RKO (cell line): ENCODE measurements around the gene E2F4.
A peak's percentile ranks its signal among the peaks of the same experiment; 100 is the strongest.

Source experiments
- DNase-seq: peaks from one replicate; pipeline ENCODE4 v3.0.0-alpha.2; 2016; ENCODE audit warnings: low spot score

The E2F4 gene

DNA sequence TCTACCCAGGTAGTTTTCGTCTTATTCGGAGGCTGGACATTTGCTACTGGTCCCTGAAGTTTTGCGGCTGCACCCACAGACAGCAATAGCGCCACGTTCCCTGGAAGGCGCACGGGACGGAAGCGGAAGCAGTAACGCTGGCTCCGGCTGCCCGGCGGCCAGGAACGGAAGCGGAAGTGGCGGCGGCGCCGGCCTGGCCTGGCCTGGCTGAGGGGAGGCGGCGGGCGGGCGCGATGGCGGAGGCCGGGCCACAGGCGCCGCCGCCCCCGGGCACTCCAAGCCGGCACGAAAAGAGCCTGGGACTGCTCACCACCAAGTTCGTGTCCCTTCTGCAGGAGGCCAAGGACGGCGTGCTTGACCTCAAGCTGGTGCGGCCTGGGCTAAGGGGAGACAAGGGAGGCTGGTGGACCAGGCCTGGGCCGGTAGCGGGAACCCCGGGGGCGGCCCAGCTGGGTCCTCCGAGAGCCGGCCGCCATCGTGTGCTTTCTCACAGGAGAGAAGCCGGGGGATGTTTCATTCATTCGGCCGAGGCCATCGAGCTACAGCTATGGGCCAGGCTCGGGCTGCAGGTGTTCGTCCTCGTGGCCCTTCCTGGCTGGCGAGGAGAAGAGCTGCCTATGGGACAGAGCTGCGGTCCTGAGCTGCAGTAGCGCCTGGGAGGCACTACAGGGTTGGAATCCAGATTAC lies at the start of gene E2F4:
Gene E2F4 (plus strand): TSS at position 161 of the 687 bp plus-strand sequence. CDS start 73 bp downstream, at position 234.
- DNase-seq, result peak; percentile 94

DNA sequence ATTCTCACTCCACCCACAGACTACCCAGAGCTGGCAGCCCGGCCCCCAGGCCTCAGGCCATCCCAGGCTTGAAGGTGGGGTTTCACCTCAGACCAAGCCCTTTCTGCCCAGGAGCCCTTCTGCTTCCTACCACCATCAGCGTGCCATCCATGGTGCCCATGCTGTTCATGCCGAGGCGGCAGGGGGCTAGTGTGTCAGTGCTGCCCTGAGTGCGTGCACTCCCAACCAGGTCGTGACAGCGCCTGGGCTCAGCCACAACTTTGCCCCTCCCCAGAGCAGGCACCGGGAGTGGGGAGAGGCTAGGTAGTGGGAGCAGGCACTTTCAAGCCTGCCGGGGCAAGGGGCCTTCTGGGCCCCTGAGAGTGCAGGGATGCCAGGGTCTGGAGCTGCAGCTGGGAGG lies 49.6 kb upstream of the E2F4 start:
- DNase-seq, result no peak

GRCh38 chr16:67144943-67145342 lies 47.0 kb upstream of the E2F4 start:
- no peak for DNase-seq

GRCh38 chr16:67145746-67146145 lies 46.2 kb upstream of the E2F4 start:
- no peak for DNase-seq

DNA sequence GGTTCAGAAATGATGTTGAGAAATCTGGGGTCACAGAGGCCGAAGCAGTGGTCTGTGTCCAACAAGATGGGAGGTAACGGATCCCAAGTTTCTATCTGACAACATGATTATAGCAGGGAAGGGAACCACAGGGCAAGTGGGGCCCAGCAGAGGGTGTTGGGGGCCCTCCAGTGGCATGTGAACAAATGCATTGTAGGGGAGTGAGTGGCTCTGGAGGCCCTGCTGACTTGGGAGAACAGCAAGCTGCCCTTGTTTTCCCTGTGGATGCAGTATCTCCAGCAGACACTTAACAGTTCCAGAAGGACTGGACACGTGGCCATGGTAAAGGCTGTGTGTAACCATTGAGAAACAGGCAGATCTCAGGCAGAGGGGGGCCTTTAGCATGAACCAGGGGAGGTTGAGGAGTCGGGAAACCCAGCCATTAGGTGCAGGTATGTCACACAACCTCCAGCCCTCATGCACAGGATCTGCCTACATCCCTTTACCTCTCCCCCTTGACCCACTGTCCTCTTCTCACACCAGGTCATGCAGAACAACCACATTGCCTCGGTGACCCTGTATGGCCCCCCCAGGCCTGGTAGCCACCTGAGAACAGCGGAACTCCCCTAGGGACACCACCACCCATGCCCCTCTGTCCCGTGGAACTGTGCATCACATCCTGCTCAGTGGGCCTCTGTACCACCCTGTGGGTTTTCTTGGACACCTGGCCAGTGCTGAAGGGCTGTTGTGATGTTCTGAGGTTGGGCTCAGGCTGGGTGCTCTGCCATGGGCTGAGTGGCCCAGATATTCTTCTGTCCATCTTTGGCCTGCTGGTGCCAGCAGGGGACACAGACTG lies 45.2 kb upstream of the E2F4 start:
- DNase-seq, result no peak

- DNase-seq, result no peak
These were observed 44.4 kb upstream of the E2F4 start for GRCh38 chr16:67147437-67148140.

GRCh38 chr16:67148221-67148620 lies 43.7 kb upstream of the E2F4 start:
- no peak for DNase-seq

DNA sequence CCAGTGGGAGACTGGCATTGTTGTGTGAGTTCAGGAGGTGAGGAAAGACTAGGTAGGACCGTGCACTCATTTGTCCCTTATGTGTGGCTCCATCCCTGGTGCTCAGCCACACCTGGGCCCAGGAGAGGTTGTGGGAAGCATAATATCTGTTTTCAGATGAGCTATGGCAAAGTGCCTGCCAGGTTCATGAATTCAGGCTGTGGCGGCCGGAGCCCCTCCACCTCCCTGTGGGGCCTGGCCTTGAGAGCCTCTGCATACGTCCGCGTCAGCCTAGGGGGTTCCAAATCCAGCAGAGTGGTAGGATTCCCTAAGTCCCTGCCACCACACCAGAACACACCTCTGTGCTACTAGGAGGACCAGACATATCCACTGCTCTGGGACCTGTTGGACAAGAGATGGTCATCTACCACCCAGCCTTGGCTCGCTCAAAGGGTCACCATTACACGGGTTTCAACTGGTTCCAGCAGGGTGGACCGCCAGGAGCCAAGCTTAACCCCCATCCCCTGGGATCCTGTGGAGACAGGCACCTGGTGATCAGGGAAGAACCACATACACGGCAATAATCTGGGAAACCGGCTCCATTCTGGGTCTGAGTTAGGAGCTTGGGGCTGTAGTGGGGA lies 43.2 kb upstream of the E2F4 start:
- DNase-seq, result no peak

GRCh38 chr16:67149276-67150046 lies 42.5 kb upstream of the E2F4 start:
- no peak for DNase-seq

DNA sequence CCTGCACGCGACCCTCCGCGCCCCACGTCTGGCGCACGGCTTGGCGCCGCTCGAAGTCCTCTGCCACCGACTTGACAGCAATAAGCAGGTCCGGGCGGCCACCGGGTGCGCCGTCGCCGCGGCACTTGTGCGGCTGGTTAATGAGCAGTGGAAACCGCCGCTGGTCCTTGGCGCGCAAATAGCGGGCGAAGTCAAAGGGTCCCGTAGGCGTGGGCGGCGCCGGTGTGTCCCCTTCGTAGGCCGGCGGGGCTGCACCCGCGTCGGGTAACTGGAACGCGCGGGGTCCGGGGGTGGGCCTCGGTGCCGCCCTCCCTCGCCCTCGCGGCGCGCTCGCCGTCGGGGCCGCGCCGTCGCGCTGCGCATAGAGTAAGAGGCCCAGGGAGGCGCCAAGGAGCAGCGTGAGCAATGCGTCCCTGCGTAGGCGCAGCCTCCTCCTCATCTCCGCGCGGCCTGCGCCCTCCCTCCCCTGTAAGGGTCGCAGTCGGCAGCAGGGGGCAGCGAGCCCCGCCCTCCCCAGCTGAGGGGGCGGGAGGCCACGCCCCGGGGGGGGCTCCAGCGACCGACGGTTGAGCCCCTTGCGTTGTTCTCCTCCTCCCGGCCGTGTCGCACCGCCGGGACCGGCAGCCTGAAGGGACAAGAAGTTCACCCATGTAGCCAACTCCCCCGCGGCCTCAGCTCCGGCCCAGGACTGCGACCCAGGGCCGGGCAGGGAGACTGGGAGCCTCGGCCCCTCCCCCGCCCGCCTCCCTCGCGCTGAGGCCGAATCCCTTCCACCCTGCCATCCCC lies 41.7 kb upstream of the E2F4 start:
- DNase-seq, result peak; percentile 54

DNA sequence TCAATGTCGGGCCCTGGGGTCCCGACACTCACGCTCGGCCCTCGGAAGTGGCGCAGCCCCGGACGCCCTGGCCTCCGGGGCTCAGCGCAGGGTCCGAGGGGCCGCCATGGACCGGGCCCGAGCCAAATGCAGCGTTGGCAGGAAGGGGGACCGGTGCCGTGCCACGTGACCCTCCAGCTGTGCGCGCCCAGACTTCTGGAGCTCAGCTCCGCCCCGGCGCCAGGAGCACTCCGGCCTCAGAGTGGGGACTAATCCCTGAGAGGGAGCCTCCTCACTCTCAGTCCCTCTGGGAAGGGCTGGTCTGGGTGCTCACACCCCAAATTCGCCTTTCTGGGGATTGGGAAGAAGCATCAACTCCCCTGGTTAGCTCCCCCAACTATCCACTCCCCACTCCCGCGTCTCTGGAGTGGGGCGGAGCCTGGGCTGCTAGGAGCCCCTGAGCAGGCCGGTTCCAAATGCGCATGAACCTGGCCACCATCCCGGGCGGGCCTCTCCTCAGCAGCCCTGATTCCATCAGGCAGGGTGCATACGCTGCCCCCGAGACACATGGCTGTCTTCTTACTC lies 41.0 kb upstream of the E2F4 start, which contains the start of gene B3GNT9:
Gene B3GNT9 (minus strand): TSS at position 166 of the 564 bp plus-strand sequence. CDS start 513 bp downstream, outside the sequence.
- peak; percentile 85 for DNase-seq

DNA sequence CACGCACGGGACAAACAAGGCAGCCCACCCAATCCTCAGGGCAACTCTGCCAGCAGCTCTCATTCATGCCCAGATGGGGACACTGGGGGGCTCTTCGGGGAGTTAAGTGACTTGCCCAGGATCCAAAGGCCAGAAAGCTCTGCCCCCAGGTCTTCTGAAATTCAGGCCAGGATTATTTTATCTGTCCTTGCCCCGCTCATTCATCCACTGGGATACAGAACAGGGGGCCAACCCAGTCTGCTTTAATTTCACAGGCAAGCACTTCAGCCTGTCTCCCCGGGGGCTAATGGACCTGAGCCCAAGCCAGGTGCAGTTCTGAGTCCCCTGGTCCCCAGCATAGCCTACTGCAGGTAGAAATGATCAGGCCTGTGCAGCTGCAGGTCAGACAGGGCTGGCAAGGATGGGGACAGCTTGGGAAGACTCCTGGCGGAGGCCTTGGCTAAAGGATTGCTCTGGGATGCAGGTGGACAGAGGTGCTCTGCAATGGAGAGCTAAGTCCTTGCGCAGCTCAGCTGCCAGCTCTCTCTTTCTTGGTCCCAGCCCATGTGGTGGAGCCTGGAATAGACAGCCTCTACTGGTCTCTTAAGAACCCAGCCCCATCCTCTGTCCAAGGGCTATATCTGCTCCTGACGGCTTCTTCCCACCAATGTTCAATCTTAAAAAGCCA lies 40.4 kb upstream of the E2F4 start:
- DNase-seq, result no peak

- no peak for DNase-seq
These were observed 37.2 kb upstream of the E2F4 start for GRCh38 chr16:67154578-67155294.

DNA sequence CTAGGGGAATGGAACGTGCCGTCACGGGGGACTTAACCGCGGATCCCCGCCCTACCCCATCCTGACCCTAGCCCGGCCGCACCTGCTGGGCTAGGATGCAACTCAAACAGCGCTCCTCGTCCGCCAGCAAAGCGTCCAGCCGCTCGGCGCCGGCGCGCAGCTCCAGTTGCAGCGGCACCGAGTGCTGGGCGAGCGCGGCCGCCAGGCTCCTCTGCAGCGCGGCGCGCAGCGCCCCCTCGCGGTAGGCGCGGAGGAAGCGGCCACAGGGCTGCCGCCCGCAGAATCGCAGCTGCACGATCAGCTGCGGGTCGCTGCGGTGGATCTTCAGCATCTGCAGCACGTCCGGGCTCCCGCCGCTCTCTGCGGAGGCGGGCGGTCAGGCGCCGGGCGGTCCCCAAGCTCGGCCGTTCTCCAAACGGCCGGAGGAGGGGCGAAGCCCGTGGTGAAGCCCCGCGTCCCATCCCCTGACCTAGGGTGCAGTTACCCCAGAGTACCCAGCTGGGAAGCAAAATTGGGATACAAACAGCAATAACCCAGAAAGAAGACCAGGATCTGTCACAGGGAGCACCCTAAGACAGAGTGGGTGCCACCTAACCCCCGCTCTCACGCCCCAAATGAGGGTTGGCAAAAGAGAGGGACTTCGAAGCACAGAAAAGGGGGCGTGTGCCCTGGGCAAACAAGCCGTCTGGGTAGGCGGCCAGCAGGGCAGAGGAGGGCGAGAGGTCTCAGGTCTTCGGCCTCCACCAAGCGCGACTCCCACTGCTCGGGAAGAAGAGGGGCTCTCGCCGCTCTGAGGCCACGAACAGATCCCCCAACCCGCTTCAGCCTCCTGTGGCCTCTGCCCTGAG lies 36.4 kb upstream of the E2F4 start:
- DNase-seq, result peak; percentile 77

GRCh38 chr16:67156143-67156844 lies 35.7 kb upstream of the E2F4 start:
- DNase-seq, result no peak

- DNase-seq, result no peak
These were observed 34.7 kb upstream of the E2F4 start for GRCh38 chr16:67157106-67157748.
